Measurements from ENCODE around the gene CREB3L2.

GRCh38 chr7:137920637-137921399, 81.1 kb downstream of the CREB3L2 start:
- TF ChIP-seq POLR2A (IDR thresholded peaks at IDR 0.05; ENCODE audit: low read depth, low read length), result no peak
- TF ChIP-seq POLR2AphosphoS5 (IDR thresholded peaks at IDR 0.05; ENCODE audit: low read depth, low read length), result no peak
- TF ChIP-seq TAF1 (IDR thresholded peaks at IDR 0.05; ENCODE audit: borderline replicate concordance, low read depth, low read length), result no peak

All from GM12892 (cell line).